ENCODE results near the gene GALNT9.

GALNT9 gene

DNA sequence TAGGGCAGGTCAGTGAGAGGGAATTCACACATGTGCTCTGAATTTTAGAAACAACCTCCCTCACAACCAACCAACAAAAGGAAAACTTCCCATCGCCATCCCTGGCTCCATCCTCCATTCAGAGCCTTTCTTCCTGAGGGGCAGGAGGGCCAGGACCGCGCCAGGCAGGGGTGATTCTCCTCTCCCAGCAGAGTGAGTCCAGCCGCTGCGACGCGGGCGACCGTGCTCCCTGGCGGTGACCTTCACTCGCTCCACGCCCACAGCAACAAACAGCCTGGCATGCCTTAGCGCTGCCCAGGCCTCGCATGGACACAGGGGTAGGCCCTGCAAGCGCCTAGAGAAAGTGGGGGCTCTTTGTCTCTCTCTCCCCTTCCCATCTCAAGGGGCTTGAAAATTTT, 3.7 kb downstream of the GALNT9 start:
- no peak for DNase-seq

DNA sequence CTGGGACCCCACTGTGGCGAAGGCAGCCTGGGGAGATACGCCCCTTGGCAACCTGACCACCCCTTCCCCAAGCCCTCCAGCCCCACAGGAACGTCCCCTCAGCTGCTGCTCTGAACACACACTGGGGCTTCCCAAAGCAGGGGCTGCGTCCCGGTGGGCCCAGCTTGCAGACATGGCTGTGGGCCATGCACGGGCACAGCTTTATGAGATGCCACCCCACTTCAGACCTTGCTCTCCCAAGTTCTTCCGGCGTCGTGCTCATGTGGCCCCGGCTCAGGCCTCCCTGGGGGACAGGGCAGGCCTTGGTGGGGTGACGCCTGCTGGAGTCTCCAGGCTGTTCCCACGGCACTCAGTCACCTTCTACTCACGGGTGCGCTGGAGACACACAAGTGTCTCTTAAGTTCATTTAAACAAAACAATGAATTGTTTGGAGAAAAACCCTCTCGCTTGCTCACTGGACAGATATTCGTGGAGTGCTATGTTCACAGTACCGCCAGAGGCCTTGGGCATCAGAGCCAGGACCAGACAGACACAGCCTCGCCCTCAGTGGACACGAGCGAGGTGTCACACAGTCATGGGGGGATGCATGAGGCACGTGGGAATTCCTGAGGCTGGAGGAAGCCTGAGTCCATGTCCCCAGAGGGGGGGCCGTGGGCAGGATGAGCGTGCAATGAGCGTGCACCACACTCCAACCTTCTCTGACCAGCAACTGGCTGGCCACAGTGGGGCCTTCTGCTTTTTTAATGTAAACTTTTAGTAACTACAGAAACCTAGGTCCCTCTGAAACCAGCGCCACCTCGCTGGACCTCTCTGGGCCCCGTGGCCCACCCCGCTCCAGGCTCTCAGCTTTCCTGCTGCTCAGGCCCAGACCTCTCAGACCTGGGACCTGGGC, 4.3 kb downstream of the GALNT9 start:
- no peak for DNase-seq

DNA sequence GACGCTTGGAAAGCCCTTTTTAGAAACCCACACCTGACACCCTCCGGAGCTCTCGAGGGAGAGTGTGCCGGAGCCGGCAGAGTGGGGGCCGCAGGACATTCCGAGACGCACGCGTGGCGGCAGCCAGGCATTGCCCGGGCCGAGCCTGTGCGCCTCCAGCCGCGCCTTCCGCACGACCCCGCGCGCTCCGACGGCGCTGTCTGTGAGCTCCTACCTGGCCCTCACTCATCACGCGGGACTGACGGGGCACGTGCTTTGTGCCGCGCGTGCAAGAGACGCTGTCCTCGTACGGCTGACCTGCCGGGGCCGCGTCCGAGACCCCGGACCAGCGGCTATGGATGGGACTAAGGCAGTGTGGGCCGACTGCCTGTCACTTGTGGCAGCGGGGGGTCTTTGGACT, 5.2 kb downstream of the GALNT9 start:
- no peak for DNase-seq

DNA sequence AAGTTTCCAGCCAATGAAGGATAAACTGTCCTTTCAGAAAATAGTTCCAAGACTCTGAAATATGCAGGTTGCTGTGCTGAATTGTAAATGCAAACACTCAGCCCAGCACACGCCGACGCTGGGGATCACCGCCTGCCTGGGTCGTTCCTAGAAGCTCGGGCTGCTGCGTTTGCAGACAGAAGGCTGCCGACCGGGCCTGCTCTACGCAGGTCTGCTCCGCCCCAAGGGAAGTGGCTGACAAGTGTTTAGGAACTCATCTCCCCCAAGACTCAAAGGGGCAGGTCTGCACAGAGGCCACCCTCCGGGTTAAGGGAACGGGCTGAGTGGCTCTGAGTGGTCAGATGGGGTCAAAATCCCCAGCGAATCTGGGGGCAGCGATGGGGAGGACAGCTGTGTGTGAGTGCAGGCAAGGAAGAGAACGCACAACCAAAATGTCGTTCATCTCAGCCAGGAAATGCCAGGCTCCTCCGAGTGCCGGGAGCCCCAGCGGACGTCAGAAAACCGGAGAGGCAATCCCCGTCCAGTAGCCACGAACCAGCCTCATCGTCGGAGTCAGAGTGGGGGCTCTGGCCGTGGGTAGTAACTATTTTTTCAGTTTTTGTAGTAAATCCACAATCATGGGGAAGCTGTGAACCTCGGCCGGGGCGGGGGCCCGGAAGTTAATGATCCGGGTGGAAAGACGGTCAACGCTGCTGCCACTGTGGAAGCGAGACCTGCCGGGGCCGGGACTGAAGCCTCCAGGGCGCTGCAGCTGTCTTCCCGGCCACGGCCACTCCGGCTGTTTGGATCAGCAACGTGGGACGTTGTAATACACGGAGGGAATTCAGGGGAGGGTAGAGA, 6.0 kb downstream of the GALNT9 start:
- no peak for DNase-seq

DNA sequence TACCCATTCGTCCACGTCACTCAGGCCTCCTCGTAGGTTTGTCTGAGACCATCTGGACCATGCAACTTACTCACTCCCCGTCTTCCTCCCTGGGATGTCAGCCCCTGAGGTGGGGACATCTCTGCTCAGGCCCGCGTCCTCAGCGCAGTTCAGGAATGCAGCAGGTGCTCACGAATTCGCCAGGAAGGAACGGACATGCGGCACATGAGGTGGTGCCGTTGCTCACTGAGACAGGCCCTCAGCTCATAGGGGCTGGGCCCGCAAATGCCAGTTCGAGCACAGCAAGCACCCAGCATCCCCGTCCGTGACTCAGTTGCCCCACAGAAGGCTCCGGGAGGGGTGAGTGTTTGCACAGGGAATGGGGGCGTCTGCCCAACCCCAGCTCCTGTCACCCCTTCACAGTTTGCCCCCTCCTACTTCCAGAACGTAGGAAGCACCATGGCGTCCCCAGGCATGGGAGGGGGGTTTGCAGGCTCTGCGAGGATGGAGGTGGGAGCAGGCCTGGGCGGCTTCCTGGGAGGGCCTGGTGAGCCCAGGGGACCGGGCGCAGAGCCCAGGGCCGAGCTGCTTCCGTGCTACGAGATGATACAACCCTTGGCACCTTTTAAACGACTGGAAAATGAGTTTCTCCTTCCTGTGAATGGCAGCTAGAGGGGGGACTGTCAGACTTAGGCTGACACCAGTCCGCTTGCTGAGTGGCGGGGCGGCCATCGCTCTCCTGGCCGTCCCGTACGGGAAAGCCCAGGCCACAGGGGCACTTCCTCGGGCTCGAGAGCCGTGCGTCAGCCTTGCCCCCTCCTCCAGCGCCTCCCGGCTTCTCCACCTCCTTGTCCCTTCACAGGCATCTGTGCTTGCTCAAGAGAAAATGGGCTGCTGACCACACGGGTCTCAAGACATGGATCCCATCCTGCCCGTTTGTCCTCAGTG, 6.9 kb downstream of the GALNT9 start:
- DNase-seq, result no peak

DNA sequence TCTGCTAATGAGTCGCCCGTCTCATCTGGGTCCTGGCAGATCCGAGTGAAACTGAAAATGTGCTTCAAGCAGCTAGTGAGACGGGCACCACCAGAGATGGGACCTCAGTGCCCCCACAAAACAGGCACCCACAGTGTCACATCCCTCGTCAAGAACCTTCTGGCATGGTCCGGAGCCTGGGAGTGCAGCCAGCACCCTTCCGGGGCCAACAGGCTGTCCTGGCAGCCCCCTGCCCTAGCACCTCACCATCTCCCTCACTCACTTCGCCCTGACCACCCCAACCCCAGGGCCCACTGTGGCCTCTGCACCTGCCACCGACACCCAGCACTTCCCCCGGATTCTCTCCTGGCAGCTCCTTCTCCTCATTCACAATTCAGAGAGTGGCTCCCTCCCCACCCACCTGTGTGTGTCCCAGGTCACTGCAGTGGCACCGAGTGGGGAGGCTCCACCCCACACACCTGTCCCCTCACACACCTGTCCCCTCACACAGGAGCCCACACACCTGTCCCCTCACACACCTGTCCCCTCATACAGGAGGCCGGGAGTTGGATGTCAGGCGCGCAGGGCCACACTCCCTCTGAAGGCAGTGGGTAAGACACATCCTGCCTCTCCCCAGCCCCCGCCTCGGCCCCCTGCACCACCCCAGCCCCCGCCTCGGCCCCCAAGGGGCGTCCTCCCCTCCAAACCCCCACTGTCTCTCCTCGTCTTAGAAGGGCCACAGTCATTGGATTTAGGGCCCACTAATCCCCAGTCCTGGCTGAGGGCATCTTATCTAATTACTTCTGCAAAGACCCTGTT, 7.9 kb downstream of the GALNT9 start:
- DNase-seq, result no peak

DNA sequence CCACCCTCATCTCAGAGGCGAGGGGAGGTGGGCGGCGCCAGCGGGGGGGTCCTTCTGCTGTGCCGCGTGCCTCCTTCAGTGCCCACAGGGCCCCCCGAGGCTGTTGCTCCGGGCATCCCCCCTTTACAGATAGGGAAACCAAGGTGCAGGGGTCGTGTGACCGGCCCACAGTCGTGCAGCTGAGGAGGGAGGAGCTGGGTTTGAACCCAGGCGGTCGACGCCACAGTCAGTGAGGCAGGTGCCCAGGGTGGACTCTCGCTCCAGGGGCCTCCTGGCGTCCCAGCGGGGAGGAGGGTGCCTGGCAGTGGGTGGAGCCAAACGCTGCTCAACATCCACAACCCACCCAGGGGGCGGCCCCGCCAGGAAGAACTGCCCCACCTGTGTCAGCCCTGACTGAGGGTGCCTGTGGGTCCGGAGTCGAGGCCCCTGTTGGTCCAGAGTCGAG, 8.6 kb downstream of the GALNT9 start:
- no peak for DNase-seq

DNA sequence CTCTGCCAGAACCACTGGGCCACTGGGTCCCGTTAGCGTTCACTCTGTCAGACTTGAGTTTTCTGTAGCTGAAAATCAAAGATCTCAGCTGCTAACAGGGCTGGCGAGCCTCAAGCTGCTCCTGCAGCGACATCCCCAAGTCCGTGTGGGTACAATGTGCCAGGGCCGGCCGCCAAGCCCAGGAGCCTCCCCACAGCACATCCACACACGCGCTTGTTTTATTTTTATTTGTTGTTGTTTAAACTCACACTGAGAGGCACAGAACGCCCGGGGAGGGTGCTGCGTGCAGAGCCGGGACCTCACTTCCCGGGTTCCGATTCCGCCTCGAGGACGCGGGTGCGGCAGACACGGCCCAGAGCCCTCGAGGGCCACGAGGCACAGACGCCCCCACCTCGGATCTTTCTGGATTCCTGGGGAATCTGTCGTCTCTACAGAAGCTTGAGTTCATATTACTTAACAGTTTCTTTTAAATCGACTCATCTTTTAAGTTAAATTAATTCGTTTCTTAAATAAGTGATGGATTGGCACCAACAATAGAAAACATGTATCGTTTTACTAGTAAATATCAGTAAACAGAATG, 9.3 kb downstream of the GALNT9 start:
- DNase-seq, result no peak

DNA sequence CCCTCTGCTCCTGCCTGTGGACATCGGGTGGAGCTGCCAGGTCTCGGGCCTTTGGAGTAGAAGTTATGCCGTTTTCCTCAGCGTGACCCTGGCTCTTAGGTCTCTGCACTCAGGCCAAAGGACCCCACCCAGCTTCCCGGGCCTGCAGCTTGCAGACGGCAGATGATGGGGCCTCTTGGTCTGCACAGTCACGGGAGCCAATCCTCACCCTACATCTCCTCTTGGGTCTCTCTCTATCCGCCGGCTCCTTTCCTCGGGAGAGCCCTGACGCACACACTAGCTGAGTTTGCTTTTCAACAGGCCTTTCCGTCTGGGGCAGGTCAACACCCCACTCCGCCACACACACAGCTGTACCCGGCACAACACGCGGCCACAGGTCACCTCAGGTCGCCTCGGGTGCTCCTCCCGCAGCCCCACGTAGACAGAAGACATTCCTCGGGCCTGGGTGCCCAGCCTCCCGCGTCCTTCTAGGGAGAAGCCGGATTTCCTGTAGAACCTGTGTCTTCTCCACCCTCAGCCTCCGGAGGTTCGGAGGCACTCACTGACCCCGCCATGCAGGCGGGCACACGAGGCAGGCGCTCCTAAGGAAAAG, 9.9 kb downstream of the GALNT9 start:
- DNase-seq, result no peak

DNA sequence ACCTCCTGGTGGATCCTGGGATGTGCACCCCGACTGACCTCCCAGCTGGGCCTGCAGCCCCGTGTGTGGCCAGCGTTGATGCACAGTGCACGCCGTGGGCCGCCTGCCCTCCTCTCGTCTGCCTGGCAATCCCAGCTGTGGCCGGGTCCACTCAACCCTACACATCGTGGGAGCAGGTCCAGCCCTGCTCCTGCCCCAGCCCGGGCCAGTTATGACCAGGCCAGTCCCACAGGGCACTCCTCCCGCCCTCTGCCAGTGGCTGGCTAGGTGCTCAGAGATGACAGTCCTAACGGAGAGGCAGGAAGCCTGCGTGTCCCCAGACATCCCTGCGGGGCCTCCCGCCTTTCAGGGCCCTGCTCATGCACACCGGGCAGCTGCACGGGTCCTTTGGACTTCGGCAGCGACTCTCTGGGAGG, 10.8 kb downstream of the GALNT9 start:
- no peak for DNase-seq

DNA sequence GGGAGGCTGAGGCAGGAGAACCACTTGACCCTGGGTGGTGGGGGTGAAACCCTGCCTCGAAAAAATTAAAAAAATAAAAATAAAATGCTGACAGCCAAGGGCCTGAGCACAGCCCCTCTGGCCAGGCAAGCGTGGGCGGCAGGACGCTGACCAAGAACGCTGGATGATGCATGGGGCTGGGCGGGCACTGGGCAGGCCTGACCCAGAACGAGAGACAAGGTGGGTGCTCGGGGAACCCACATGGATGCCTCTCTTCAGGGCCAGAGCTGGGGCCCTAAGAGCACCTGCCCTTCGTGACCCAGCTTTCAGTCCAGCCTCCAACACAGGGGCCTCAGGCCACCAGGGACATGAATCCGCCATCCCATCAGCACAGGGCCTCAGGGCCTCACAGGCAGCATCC, 11.3 kb downstream of the GALNT9 start:
- no peak for DNase-seq

DNA sequence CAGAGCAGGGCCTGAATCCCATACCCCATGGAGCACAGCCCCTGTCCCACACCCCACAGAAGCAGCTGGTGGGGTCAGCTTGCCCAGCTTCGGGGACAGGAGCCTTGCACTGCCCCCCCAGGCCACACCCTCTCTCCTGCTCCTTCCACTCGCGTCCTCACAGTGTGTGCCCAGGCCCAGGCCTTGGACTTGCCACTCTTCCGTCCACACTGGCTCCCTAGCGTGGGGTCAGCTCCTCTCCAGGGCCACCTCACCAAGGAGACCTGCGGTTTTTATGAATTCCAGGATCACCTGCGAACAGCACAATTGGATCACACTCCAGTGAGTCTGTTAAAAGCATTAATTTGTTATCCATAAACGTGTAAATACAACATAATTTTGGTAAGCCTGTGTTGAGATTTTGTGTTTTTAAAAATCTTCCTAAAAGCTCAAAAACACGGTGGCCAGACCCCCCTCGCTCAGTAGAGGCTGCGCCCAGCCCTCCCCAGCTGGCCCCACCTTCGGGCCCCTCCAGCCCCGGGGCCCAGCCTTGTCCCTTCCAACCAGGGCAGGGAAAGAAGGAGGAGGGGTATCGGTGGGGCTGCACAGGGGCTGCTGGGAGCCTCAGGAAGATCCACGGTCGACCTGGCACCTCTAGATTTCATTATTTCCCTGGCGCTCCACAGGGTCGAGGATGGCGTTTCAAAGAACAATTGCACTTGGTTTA, 12.0 kb downstream of the GALNT9 start:
- no peak for DNase-seq

DNA sequence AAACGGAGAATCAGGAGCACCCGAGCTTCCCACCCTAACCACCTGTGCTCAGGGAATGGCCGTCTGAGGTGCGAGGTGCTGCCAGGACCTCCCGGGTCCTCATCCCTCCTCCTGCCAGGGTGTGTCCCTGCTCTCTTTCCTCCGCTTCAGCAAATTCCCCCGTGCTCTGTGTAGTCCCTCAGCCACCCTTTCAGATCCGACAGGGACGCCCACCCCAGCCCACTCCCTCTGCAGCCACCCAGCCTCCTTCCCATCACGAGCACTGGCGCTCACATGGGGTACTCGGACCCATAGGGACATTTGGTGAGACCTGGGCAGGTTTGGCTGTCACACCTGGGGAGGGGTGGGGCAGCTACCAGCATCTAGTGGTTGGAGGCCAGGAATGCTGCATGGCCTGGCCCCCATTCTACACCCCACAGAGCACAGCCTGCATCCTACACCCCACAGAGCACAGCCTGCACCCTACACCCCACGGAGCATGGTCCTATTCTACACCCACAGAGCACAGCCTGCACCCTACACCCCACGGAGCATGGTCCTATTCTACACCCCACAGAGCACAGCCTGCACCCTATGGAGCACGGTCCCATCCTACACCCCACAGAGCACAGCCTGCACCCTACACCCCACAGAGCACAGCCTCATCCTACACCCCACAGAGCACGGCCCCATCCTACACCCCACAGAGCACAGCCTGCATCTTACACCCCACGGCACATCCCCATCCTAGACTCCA, 12.7 kb downstream of the GALNT9 start:
- no peak for DNase-seq

DNA sequence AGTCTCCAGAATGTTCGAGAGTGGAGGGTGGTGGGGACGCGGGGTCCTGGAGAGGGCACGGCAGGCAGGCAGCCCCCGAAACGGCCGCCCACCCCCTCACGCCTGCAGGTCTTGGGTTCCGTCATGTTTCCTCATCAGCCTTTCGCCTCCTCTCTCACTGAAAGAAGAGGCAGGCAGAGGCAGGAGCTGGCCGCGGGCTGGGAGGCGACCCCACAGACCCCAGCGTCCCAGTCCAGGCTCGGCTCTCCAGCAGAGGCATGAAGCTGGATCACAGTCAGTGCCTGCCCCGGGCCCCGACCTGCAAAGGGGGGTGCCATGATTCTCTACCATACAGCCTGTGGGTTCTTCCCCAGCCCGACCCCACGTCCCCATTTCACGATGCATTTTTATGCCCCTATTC, 13.4 kb downstream of the GALNT9 start:
- no peak for DNase-seq

DNA sequence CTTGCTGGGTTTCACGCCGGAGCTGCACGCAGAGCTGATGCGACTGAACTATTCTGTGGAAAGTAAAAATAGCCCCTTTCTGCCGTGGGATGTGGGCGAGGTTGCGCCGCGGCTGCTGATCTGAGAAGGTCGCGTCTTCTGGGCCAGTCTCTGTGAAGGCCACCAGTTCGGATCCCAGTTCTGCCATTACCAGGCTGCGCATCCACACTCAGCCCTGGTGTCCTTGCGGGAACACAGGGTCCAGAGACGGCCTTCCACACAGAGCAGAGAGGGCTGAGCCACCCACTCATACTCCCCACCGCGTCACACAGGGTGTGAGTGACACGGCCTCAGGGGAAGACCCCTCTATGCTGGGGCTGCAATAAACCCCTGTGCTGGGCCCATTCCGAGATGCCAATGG, 13.9 kb downstream of the GALNT9 start:
- DNase-seq, result no peak

DNA sequence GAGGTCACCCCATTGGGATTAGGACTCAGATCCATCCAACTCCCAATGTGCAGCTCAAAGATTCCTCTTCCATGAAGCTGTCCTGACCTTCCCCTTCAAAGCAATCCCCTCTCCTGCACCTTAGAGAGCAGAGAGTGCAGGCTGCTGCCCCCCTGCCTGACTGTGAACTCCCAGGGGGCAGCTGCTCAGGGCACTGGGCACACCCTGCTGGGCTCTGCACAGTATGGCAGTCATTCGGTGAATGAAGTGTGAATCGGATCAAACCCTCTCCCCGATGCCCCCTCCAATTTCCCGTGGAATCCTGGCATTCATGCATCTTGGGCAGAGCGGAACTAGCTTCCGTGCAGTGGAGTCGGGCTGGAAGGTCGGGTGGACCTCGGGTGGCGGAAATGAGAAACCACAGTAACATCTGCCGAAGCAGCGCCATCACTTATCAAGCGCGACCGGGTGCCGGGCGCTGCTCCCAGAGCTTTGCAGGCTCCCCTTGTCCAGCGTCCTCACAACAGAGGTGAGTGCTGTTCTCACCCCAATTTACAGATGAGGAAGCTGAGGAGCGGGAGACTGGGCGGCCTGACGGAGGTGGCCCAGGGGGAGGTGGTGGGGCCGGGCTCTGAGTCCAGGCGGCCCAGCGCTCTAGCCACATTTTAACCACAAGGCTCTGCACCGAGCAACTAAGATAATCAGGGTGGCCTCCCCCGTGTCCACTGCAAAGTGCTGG, 14.7 kb downstream of the GALNT9 start:
- DNase-seq, result no peak

DNA sequence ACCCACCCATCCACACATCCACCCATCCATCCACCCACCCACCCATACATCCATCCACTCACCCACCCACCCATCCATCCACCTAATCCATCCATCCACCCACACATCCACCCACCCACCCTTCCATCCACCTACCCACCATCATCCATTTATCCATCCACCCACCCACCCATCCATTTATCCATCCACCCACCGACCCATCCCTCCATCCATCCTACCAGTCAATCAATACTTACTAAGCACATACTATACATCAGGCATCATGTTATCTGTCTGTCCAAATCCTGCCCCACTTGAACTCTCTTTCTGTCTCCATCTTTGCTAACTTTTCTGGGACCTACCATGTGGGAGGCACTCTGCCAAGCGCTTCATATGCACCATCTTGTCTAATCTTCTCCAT, 15.4 kb downstream of the GALNT9 start:
- DNase-seq, result no peak

DNA sequence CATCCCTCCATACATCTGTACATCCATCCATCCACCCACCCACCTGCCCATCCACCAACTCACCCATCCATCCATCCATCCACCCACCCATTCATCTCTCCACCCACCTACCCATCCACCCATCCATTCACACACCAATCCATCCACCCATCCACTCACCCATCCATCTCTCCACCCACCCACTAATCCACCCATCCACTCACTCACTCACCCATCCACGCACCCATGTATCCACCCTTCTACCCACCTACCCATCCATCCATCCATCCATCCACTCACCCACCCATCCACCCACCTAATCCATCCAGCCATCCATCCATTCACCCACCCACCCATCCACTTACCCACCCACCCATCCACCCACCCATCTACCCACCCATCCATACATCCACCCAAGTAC, 16.2 kb downstream of the GALNT9 start:
- DNase-seq, result no peak

DNA sequence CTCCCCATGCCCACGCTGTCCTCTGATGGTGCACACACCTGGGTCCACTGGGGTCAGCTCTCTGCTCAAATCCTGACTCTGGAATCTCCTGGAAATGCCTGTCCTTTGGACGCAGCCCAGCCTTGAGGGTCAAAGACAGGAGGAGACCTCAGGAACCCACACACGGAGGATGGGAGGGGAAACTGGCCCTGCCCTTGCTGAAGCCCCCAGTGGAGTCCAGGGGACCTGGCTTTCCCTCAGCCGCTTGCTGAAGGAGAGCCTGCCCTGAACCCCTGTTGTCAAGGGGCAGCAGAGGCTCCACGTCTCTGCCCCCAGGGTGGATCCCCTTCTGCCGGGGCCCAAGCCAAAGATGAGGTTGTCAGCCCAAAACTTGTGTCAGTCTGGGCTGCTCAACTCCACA, 16.9 kb downstream of the GALNT9 start:
- DNase-seq, result no peak

Measured in stimulated activated CD4-positive, alpha-beta T cell treated with anti-CD3 and anti-CD28 coated beads, Interleukin-12 subunit alpha, Interleukin-12 subunit beta, amount 100 ng/mL, for 4 hours (primary cell).